K562 (cell line): ENCODE data around the gene ZNF267. TPM values are rescaled to one million over a fixed set of nuclear protein-coding genes. Genes with fewer than 3 reads are reported as not detected.

Experiments
- ASH1L ChIP-seq: fragments of 450-650 bp; IDR thresholded peaks from 2 replicates; pipeline ENCODE4 v1.6.1; 2018; ENCODE audit warnings: borderline replicate concordance, mild to moderate bottlenecking, low read depth; ENCODE audit not compliant: partially characterized antibody
- BRD9 ChIP-seq: fragments of 450-650 bp; IDR thresholded peaks from 2 replicates; pipeline ENCODE4 v1.6.1; 2018; ENCODE audit warnings: low read depth; ENCODE audit not compliant: partially characterized antibody
- ETV6 ChIP-seq, 3 experiments: fragments of 150-350 bp in 1 of 3; sonication (generic) in 1 of 3; formaldehyde crosslinking in 1 of 3; IDR thresholded peaks; 2 replicates each; pipeline versions ENCODE4 v1.6.1 to v1.8.0; 2014 to 2022; ENCODE audit warnings: borderline replicate concordance in 2 of 3, low read depth in 2 of 3, antibody characterized with exemption in 1 of 3, low read length in 1 of 3, mild to moderate bottlenecking in 1 of 3, missing genetic modification reagents in 1 of 3
- EWSR1 ChIP-seq: fragments of 450-650 bp; IDR thresholded peaks from 2 replicates; pipeline ENCODE4 v1.6.1; 2018; ENCODE audit warnings: borderline replicate concordance, mild to moderate bottlenecking, low read depth, moderate library complexity; ENCODE audit not compliant: partially characterized antibody
- FOS ChIP-seq: IDR thresholded peaks from 3 replicates; pipeline ENCODE4 v1.6.1; 2011; ENCODE audit not compliant: insufficient read length; ENCODE audit errors: extremely low read depth
- FOXM1 ChIP-seq, 2 experiments: fragments of 450-650 bp in 1 of 2; sonication (generic) in 1 of 2; formaldehyde crosslinking in 1 of 2; IDR thresholded peaks; 2 replicates each; pipeline versions ENCODE4 v1.6.1 to v1.9.0; 2017 to 2022; ENCODE audit warnings: low read depth in 2 of 2, mild to moderate bottlenecking in 2 of 2, missing genetic modification reagents in 1 of 2, moderate library complexity in 1 of 2
- HOXB6 ChIP-seq: fragments of 250-450 bp; sonication (Bioruptor Pico); IDR thresholded peaks from 2 replicates; pipeline ENCODE4 v1.5.1; 2022; ENCODE audit warnings: mild to moderate bottlenecking, borderline replicate concordance
- NCOR1 ChIP-seq: fragments of 450-650 bp; IDR thresholded peaks from 2 replicates; pipeline ENCODE4 v1.6.1; 2016; ENCODE audit warnings: mild to moderate bottlenecking, moderate library complexity
- RBFOX2 ChIP-seq: fragments of 200-400 bp; formaldehyde crosslinking; IDR thresholded peaks from 2 replicates; pipeline ENCODE4 v1.6.1; 2017; ENCODE audit warnings: low read depth, mild to moderate bottlenecking, low read length, moderate library complexity
- SMAD3 ChIP-seq: fragments of 450-650 bp; formaldehyde crosslinking; conservative IDR thresholded peaks from 2 replicates; pipeline ENCODE4 v1.4.0; 2020; ENCODE audit warnings: mild to moderate bottlenecking
- ZNF785 ChIP-seq: fragments of 250-450 bp; sonication (Bioruptor Pico); IDR thresholded peaks from 2 replicates; pipeline ENCODE4 v1.4.0; 2020; ENCODE audit warnings: mild to moderate bottlenecking
- polyA plus RNA-seq, 8 experiments: library from polyadenylated mRNA; depleted of rRNA in 4 of 8; stranded (reverse) in 5 of 8; unstranded in 3 of 8; fragments of >200 nt; fragmentation: Nextera tagmentation in 2 of 8; fragmentation: Illumina TruSeq in 1 of 8; extraction: Ambion mirVana in 2 of 8; extraction: Trizol in 1 of 8; gene quantifications; 2 replicates each; pipeline versions ENCODE4 v1.2.1 to v1.2.3, GENCODE V29; 2011 to 2014; ENCODE audit warnings: inconsistent platforms in 1 of 8, missing spikeins in 1 of 8
- total RNA-seq, 7 experiments: library from RNA; depleted of rRNA in 6 of 7; stranded (reverse); fragments of >200 nt in 6 of 7; fragmentation: Illumina TruSeq in 2 of 7; extraction: Trizol in 2 of 7; gene quantifications; 2 replicates each; pipeline versions ENCODE4 v1.2.1 to v1.2.3, GENCODE V29; 2011 to 2021; ENCODE audit warnings: low replicate concordance in 1 of 7
- TF ChIP-seq, protein P1 (sequence below), 2 experiments: IDR thresholded peaks; 2 replicates each; pipeline ENCODE4 v1.6.1; 2012; ENCODE audit warnings: improper control_type of control experiment in 2 of 2, low read depth in 2 of 2, low read length in 2 of 2, borderline replicate concordance in 1 of 2
- TF ChIP-seq, protein P2 (sequence below): fragments of 200-400 bp; formaldehyde crosslinking; IDR thresholded peaks from 2 replicates; pipeline ENCODE4 v1.6.1; 2017; ENCODE audit warnings: mild to moderate bottlenecking, low read depth, low read length, moderate library complexity
- TF ChIP-seq, protein P3 (sequence below): sonication (generic); IDR thresholded peaks from 2 replicates; pipeline ENCODE4 v1.6.1; 2016
- TF ChIP-seq, protein P4 (sequence below), 2 experiments: fragments of 200-800 bp in 1 of 2; sonication (Bioruptor generic) in 1 of 2; sonication (generic) in 1 of 2; formaldehyde crosslinking in 1 of 2; IDR thresholded peaks in 1 of 2; conservative IDR thresholded peaks in 1 of 2; 2 replicates each; pipeline versions ENCODE4 v1.5.0 to v1.6.1; 2016 to 2020; ENCODE audit warnings: missing compliant biosample characterization in 1 of 2, missing genetic modification characterization in 1 of 2, missing genetic modification reagents in 1 of 2
- TF ChIP-seq, protein P5 (sequence below): sonication (generic); formaldehyde crosslinking; IDR thresholded peaks from 2 replicates; pipeline ENCODE4 v1.5.0; 2020; ENCODE audit warnings: missing genetic modification reagents

Gene ZNF267
- total and polyA plus RNA-seq, 9 of the 15 experiments (the other 6 are each of a cell fraction or from before 2014, with no cell fraction given) = 14.6 to 38.8 (median 21.5) TPM

DNA sequence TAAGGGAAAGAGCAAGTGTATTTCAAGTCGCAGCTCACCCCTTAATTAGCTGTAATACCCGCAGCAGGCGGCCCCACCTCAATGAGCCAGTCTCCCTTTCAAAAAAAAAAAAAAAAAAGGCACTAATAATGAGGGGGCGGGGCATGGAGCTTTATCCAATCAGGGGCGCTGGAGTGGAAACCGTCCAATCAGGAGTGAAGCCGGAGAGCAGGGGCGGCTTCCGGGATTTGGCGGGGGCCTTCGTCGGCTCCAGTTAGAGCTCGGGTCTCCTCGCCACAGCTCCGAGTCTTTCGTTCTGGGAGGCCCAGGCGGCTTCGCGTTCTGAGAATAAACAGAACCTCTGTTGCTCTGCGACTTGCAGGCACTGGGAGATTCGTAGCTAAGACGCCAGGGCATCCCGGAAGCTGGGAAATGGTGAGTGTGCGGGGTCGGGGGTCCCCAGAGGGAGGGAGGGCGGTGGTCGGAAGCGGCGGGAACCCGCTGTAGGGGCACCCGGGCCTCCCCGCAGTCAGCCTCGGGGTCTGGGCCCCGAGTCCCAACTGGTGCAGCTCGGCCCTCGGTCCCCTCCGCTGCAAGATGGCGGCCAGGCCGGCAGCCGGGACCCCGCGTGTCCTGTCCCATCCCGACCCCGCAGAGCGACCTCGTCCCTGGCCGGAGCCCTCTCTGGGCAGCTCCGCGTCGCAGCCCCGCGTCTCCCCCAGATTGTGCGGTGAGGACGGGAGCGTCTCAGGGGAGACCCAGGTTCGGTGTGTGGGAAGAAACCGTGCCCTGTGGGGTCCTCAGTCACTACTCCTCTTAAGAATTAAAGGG is at the start of gene ZNF267 (continued):
- TF ChIP-seq BRD9 (peak; percentile 64), SMAD3 (CRISPR knock-in tag) (no peak), ASH1L (peak; percentile 77), FOXM1 (IDR thresholded peaks at IDR 0.05; ENCODE audit: low read depth) (0 out of 2 replicates have a peak, but pooled peaks have one; percentile 19), FOXM1 (CRISPR knock-in tag; IDR thresholded peaks at IDR 0.05; ENCODE audit: low read depth) (no peak), ETV6 (IDR thresholded peaks at IDR 0.05; ENCODE audit: borderline replicate concordance in 1 of 2, low read depth in 2 of 2, low read length in 1 of 2) (no peak), ETV6 (CRISPR knock-in tag; IDR thresholded peaks at IDR 0.05; ENCODE audit: borderline replicate concordance) (no peak), ZNF785 (no peak), EWSR1 (no peak), HOXB6 (no peak), NCOR1 (no peak), FOS (peak; percentile 86), RBFOX2 (peak; percentile 92)
- TF ChIP-seq, protein P1, sequence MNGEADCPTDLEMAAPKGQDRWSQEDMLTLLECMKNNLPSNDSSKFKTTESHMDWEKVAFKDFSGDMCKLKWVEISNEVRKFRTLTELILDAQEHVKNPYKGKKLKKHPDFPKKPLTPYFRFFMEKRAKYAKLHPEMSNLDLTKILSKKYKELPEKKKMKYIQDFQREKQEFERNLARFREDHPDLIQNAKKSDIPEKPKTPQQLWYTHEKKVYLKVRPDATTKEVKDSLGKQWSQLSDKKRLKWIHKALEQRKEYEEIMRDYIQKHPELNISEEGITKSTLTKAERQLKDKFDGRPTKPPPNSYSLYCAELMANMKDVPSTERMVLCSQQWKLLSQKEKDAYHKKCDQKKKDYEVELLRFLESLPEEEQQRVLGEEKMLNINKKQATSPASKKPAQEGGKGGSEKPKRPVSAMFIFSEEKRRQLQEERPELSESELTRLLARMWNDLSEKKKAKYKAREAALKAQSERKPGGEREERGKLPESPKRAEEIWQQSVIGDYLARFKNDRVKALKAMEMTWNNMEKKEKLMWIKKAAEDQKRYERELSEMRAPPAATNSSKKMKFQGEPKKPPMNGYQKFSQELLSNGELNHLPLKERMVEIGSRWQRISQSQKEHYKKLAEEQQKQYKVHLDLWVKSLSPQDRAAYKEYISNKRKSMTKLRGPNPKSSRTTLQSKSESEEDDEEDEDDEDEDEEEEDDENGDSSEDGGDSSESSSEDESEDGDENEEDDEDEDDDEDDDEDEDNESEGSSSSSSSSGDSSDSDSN (IDR thresholded peaks at IDR 0.05; ENCODE audit: borderline replicate concordance in 1 of 2, low read depth in 2 of 2, low read length in 2 of 2) = 0 out of 4 replicates have a peak, but pooled peaks of 1 of the 2 experiments have one; percentile 68
- TF ChIP-seq, protein P2, sequence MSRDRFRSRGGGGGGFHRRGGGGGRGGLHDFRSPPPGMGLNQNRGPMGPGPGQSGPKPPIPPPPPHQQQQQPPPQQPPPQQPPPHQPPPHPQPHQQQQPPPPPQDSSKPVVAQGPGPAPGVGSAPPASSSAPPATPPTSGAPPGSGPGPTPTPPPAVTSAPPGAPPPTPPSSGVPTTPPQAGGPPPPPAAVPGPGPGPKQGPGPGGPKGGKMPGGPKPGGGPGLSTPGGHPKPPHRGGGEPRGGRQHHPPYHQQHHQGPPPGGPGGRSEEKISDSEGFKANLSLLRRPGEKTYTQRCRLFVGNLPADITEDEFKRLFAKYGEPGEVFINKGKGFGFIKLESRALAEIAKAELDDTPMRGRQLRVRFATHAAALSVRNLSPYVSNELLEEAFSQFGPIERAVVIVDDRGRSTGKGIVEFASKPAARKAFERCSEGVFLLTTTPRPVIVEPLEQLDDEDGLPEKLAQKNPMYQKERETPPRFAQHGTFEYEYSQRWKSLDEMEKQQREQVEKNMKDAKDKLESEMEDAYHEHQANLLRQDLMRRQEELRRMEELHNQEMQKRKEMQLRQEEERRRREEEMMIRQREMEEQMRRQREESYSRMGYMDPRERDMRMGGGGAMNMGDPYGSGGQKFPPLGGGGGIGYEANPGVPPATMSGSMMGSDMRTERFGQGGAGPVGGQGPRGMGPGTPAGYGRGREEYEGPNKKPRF = no peak
- TF ChIP-seq, protein P3, sequence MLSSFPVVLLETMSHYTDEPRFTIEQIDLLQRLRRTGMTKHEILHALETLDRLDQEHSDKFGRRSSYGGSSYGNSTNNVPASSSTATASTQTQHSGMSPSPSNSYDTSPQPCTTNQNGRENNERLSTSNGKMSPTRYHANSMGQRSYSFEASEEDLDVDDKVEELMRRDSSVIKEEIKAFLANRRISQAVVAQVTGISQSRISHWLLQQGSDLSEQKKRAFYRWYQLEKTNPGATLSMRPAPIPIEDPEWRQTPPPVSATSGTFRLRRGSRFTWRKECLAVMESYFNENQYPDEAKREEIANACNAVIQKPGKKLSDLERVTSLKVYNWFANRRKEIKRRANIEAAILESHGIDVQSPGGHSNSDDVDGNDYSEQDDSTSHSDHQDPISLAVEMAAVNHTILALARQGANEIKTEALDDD = no peak
- TF ChIP-seq, protein P4, sequence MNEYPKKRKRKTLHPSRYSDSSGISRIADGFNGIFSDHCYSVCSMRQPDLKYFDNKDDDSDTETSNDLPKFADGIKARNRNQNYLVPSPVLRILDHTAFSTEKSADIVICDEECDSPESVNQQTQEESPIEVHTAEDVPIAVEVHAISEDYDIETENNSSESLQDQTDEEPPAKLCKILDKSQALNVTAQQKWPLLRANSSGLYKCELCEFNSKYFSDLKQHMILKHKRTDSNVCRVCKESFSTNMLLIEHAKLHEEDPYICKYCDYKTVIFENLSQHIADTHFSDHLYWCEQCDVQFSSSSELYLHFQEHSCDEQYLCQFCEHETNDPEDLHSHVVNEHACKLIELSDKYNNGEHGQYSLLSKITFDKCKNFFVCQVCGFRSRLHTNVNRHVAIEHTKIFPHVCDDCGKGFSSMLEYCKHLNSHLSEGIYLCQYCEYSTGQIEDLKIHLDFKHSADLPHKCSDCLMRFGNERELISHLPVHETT (CRISPR knock-in tag; conservative IDR thresholded peaks at IDR 0.05 in 1 of 2, IDR thresholded peaks at IDR 0.05 in 1 of 2) = no peak
- TF ChIP-seq, protein P5, sequence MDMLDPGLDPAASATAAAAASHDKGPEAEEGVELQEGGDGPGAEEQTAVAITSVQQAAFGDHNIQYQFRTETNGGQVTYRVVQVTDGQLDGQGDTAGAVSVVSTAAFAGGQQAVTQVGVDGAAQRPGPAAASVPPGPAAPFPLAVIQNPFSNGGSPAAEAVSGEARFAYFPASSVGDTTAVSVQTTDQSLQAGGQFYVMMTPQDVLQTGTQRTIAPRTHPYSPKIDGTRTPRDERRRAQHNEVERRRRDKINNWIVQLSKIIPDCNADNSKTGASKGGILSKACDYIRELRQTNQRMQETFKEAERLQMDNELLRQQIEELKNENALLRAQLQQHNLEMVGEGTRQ (CRISPR knock-in tag) = 0 out of 2 replicates have a peak, but pooled peaks have one; percentile 1
